Sigmoid colon (tissue), 4 donors: ENCODE measurements around the gene BMPER.

ENCODE experiments used
- CTCF ChIP-seq, 4 experiments: fragments of 450-650 bp in 3 of 4; fragments of 200-600 bp in 1 of 4; IDR thresholded peaks; one replicate each; pipeline ENCODE4 v1.5.1; 2016 to 2019; ENCODE audit warnings: antibody characterized with exemption in 4 of 4, mild to moderate bottlenecking in 3 of 4, moderate library complexity in 2 of 4
- EP300 ChIP-seq, 4 donors: sonication (generic); formaldehyde crosslinking; IDR thresholded peaks; one replicate each; pipeline ENCODE4 v1.6.1; 2017; ENCODE audit warnings: antibody characterized with exemption in 4 of 4
- POLR2A ChIP-seq, 2 donors: fragments of 450-650 bp; IDR thresholded peaks; one replicate each; pipeline ENCODE4 v1.6.1; 2016; ENCODE audit warnings: antibody characterized with exemption in 2 of 2, mild to moderate bottlenecking in 2 of 2, moderate library complexity in 2 of 2
- POLR2AphosphoS5 ChIP-seq, 4 donors: sonication (generic); formaldehyde crosslinking; IDR thresholded peaks; one replicate each; pipeline ENCODE4 v1.6.1; 2017; ENCODE audit warnings: antibody characterized with exemption in 4 of 4

- TF ChIP-seq EP300 (IDR thresholded peaks at IDR 0.05) (no peak), CTCF (IDR thresholded peaks at IDR 0.05) (no peak), POLR2A (IDR thresholded peaks at IDR 0.05) (no peak), POLR2AphosphoS5 (IDR thresholded peaks at IDR 0.05) (no peak)
Measured at GRCh38 chr7:33907625-33908024, 2.3 kb downstream of the BMPER start.
